Endothelial cell (in vitro differentiated cells): ENCODE measurements around the gene FMN2. TPM values are rescaled to one million over a fixed set of nuclear protein-coding genes. Genes with fewer than 3 reads are reported as not detected.

ENCODE experiments used
- DNase-seq: peaks from one replicate; pipeline ENCODE4 v3.0.0; 2021; ENCODE audit warnings: low spot score
- H3K27ac Mint-ChIP-seq: one replicate; pipeline ENCODE4 v1.8.0; 2021; ENCODE audit warnings: mixed read lengths, inconsistent platforms; ENCODE audit not compliant: unreplicated experiment
- H3K27me3 Mint-ChIP-seq: one replicate; pipeline ENCODE4 v1.8.0; 2021; ENCODE audit warnings: mild to moderate bottlenecking, moderate library complexity, mixed read lengths, inconsistent platforms; ENCODE audit not compliant: unreplicated experiment
- H3K36me3 Mint-ChIP-seq: one replicate; pipeline ENCODE4 v1.8.0; 2021; ENCODE audit warnings: mild to moderate bottlenecking, low read depth, mixed read lengths, inconsistent platforms; ENCODE audit not compliant: unreplicated experiment
- H3K4me1 Mint-ChIP-seq: one replicate; pipeline ENCODE4 v1.8.0; 2021; ENCODE audit warnings: mild to moderate bottlenecking, mixed read lengths, inconsistent platforms; ENCODE audit not compliant: unreplicated experiment
- H3K4me3 Mint-ChIP-seq: one replicate; pipeline ENCODE4 v1.8.0; 2021; ENCODE audit warnings: mild to moderate bottlenecking, mixed read lengths, inconsistent platforms; ENCODE audit not compliant: unreplicated experiment
- H3K9me3 Mint-ChIP-seq: one replicate; pipeline ENCODE4 v1.8.0; 2021; ENCODE audit warnings: mixed read lengths, inconsistent platforms; ENCODE audit not compliant: unreplicated experiment
- total RNA-seq: library from RNA; stranded (reverse); fragmentation: NEBNext Ultra II Directional; extraction: Animal tissue kit (Norgen Biotek cat#: 25700); gene quantifications from one replicate; pipeline ENCODE4 v1.2.1, GENCODE V29; 2021; ENCODE audit not compliant: unreplicated experiment
- TF ChIP-seq, protein P1 (sequence below): fragments of 200-600 bp; sonication (generic); IDR thresholded peaks from one replicate; pipeline ENCODE4 v1.5.0; 2021; ENCODE audit warnings: antibody characterized with exemption; ENCODE audit not compliant: unreplicated experiment

FMN2 gene
- total RNA-seq, 1 donor from 2014 or later: 2.6 TPM

DNA sequence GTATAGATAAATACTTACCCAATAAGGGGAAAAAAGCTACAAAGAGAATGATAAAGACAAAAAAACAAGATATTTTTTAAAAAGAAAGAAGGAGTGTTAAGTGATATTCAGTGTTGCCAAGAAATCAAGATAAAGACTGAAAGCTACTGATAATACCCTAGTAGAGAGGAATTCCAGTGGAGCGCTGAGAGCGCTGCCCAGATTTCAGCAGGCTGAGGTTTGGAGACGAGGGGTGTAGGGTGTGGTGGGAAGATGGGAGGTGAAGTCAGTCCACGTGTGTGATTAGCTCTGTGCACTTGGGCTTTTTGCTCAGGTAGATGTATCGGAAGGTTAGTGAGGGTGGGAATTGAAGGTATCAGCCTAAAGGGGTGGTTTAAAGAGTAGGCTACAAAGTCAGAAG is 47.8 kb downstream of the FMN2 start:
- no peak overlapping the region for H3K27ac Mint-ChIP-seq
- no peaks in the 10 kb centered on the region for H3K4me1 Mint-ChIP-seq
- TF ChIP-seq, protein P1, sequence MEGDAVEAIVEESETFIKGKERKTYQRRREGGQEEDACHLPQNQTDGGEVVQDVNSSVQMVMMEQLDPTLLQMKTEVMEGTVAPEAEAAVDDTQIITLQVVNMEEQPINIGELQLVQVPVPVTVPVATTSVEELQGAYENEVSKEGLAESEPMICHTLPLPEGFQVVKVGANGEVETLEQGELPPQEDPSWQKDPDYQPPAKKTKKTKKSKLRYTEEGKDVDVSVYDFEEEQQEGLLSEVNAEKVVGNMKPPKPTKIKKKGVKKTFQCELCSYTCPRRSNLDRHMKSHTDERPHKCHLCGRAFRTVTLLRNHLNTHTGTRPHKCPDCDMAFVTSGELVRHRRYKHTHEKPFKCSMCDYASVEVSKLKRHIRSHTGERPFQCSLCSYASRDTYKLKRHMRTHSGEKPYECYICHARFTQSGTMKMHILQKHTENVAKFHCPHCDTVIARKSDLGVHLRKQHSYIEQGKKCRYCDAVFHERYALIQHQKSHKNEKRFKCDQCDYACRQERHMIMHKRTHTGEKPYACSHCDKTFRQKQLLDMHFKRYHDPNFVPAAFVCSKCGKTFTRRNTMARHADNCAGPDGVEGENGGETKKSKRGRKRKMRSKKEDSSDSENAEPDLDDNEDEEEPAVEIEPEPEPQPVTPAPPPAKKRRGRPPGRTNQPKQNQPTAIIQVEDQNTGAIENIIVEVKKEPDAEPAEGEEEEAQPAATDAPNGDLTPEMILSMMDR: no peak
- H3K36me3 Mint-ChIP-seq: no peaks in the 10 kb centered on the region
- no peaks in the 10 kb centered on the region for H3K9me3 Mint-ChIP-seq
- H3K27me3 Mint-ChIP-seq: peaks cover 3% of the 10 kb centered on the region
- no peak for DNase-seq
- no peak overlapping the region for H3K4me3 Mint-ChIP-seq

DNA sequence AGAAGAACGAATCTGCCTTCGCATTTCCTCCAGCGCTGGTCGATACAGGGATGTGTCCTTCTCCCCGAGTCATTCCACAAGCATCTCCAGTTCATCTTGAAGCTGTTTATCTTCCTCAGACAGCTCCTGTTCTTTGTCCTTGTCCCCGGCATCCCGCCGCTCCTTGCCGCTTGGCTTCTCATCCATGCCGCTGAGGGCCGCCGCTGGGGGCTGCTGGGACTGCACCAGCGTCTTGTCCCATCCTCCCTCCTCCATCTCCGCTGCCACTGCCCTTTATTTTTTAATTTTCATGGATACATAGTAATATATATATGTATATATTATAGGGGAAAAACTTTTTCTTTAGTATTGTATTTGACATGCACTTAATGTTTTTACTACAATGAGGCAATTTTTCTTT is 53.4 kb downstream of the FMN2 start:
- no peaks in the 10 kb centered on the region for H3K36me3 Mint-ChIP-seq
- DNase-seq: no peak
- H3K9me3 Mint-ChIP-seq: no peaks in the 10 kb centered on the region

DNA sequence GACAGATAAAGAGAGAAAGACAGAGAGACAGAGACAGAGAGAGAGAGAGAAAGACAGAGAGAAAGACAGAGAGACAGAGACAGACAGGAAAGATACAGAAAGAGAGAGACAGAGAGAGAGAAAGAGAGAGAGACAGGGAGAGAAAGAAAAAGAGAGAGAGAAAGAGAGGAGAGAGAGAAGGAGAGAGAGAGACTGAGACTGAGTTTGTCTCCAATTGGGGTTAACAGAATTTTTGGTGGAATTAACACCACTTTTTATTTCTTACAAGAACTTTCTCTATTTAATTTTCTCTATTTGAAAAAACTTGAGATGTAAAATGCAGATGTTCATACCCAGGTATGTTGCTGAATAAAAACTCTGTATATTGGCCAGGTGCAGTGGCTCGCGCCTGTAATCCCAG is 56.6 kb downstream of the FMN2 start:
- Mint-ChIP-seq H3K27ac (no peak overlapping the region), H3K36me3 (no peaks in the 10 kb centered on the region), H3K9me3 (no peaks in the 10 kb centered on the region), H3K27me3 (peaks cover 4% of the 10 kb centered on the region), H3K4me3 (no peak overlapping the region), H3K4me1 (no peaks in the 10 kb centered on the region)
- TF ChIP-seq, protein P1: no peak
- DNase-seq: no peak

More for the DNA sequence above, 53.4 kb downstream of the FMN2 start:
- TF ChIP-seq, protein P1: no peak
- H3K4me1 Mint-ChIP-seq: no peaks in the 10 kb centered on the region
- H3K27me3 Mint-ChIP-seq: peaks cover 4% of the 10 kb centered on the region
- H3K4me3 Mint-ChIP-seq: no peak overlapping the region
- H3K27ac Mint-ChIP-seq: no peak overlapping the region

DNA sequence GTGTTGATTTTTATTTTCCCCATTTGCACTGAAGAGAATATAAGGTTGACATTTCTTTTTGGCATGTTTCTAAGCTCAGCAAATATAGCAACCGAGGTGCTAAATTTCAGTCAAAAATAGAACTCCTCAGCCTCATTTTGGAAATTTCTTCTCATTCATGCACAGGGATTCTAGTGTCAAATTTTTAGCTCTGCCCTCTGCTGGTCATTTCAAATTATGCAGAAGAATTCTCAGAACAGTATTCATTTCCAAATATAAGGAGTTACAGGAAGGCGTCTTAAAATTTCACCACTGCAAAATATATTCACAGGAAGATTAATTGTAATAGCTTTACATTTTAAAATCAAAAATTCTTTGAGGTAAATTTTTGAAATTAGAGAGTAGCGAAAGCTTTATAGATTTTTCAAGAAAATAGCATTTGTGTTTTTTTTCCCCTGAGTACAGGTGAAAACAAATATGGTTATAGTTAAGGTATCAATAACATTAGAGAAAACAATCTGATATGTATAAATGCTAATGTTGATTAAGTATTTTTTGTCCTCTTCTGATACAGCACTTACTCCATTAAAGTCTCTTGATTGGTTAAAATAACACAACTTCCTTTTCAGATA is 57.9 kb downstream of the FMN2 start:
- Mint-ChIP-seq H3K4me3 (no peak overlapping the region), H3K27ac (no peak overlapping the region), H3K36me3 (no peaks in the 10 kb centered on the region), H3K4me1 (no peaks in the 10 kb centered on the region), H3K27me3 (peaks cover 1% of the 10 kb centered on the region), H3K9me3 (no peaks in the 10 kb centered on the region)
- peak; percentile 36 for DNase-seq
- TF ChIP-seq, protein P1: peak; percentile 94

DNA sequence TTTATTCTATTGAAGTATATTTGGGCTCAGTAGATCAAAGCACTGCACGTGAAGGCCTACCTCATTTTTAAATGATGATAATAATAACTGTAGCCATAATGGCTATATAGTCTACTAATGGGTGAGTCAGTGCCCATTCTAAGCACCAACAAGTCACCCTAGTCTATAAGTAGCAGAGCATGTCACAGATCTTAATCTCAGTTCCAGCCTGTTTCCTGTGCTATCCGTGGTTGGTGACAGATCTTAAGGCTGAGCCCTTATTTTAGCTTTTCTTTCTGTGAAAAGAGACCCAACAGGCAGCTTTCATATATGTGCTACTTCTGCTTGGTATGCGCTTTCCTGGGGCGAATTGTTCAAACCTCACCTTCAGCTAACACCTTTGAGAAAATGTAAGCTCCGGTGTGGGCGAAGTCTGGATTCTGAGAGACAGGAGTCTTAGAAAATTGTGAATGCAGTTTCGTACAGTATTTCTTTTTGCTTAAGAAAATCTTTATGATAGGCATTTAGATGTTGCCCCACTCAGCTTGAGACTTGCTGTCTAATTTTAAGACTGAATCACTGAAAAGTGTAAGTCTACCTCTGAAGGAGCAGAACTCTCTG is 59.6 kb downstream of the FMN2 start:
- H3K27me3 Mint-ChIP-seq: peaks cover 1% of the 10 kb centered on the region
- TF ChIP-seq, protein P1: no peak
- H3K36me3 Mint-ChIP-seq: no peaks in the 10 kb centered on the region
- no peak overlapping the region for H3K27ac Mint-ChIP-seq
- DNase-seq: no peak
- H3K9me3 Mint-ChIP-seq: no peaks in the 10 kb centered on the region
- H3K4me3 Mint-ChIP-seq: no peak overlapping the region
- no peaks in the 10 kb centered on the region for H3K4me1 Mint-ChIP-seq
